Duodenal mucosa (tissue), 2 donors: ENCODE data around the gene AK8.

Experiments used
- H3K27ac ChIP-seq: one replicate; pipeline ENCODE4 v1.7.0; 2013; ENCODE audit warnings: low read depth, low read length
- H3K27me3 ChIP-seq, 2 donors: one replicate each; pipeline ENCODE4 v1.7.0; 2013; ENCODE audit warnings: low read length in 2 of 2, control low read depth in 1 of 2; ENCODE audit not compliant: insufficient read depth in 2 of 2, control insufficient read depth in 1 of 2
- H3K36me3 ChIP-seq, 2 donors: one replicate each; pipeline ENCODE4 v1.7.0; 2013; ENCODE audit warnings: low read length in 2 of 2, control low read depth in 1 of 2; ENCODE audit not compliant: insufficient read depth in 2 of 2, control insufficient read depth in 1 of 2
- H3K4me1 ChIP-seq, 2 donors: one replicate each; pipeline ENCODE4 v1.7.0; 2013; ENCODE audit warnings: low read length in 2 of 2, control low read depth in 1 of 2; ENCODE audit not compliant: insufficient read depth in 2 of 2, control insufficient read depth in 1 of 2
- H3K4me3 ChIP-seq, 2 donors: one replicate each; pipeline ENCODE4 v1.7.0; 2013; ENCODE audit warnings: low read length in 2 of 2, low read depth in 1 of 2
- H3K9ac ChIP-seq, 2 donors: one replicate each; pipeline ENCODE4 v1.7.0; 2013; ENCODE audit warnings: low read length in 2 of 2, low read depth in 1 of 2
- H3K9me3 ChIP-seq, 2 donors: one replicate each; pipeline ENCODE4 v1.7.0; 2013; ENCODE audit warnings: low read length in 2 of 2, control low read depth in 1 of 2; ENCODE audit not compliant: control insufficient read depth in 1 of 2

AK8 gene

GRCh38 chr9:132877824-132878694 is at the start of gene AK8:
AK8 (minus strand) TSS chr9:132878284; CDS start chr9:132878255, 29 bp downstream.
- Histone ChIP-seq H3K9ac (peak within 1 kb of the TSS; percentile 74 to 95), H3K27me3 (no peaks in the 10 kb centered on the region), H3K27ac (peak within 1 kb of the TSS; percentile 34), H3K9me3 (no peaks in the 10 kb centered on the region), H3K4me1 (peaks cover 0 to 9% of the 10 kb centered on the region in 2 donors), H3K36me3 (no peaks in the 10 kb centered on the region), H3K4me3 (peak within 1 kb of the TSS; percentile 93 to 94)

GRCh38 chr9:132927704-132928103 is 49.6 kb upstream of the AK8 start:
- Histone ChIP-seq H3K4me3 (no peak overlapping the region), H3K9ac (no peak overlapping the region), H3K4me1 (no peaks in the 10 kb centered on the region), H3K27ac (no peak overlapping the region), H3K36me3 (peaks cover 26 to 41% of the 10 kb centered on the region in 2 donors), H3K9me3 (no peaks in the 10 kb centered on the region), H3K27me3 (no peaks in the 10 kb centered on the region)

- peaks cover 55 to 73% of the 10 kb centered on the region in 2 donors for H3K36me3 ChIP-seq
Observed at GRCh38 chr9:132923346-132923902, 45.3 kb upstream of the AK8 start.

GRCh38 chr9:132919614-132920268 is 41.7 kb upstream of the AK8 start:
- Histone ChIP-seq H3K36me3 (peaks cover 47 to 80% of the 10 kb centered on the region in 2 donors), H3K9ac (no peak overlapping the region)

More at GRCh38 chr9:132923346-132923902, 45.3 kb upstream of the AK8 start:
- no peaks in the 10 kb centered on the region for H3K27me3 ChIP-seq
- no peak overlapping the region for H3K4me3 ChIP-seq
- H3K9ac ChIP-seq = no peak overlapping the region
- H3K4me1 ChIP-seq = no peaks in the 10 kb centered on the region
- H3K9me3 ChIP-seq = no peaks in the 10 kb centered on the region
- H3K27ac ChIP-seq = no peak overlapping the region

GRCh38 chr9:132914924-132915323 is 36.8 kb upstream of the AK8 start:
- H3K27ac ChIP-seq = no peak overlapping the region
- no peaks in the 10 kb centered on the region for H3K9me3 ChIP-seq
- no peak overlapping the region for H3K9ac ChIP-seq
- H3K4me3 ChIP-seq = no peak overlapping the region
- no peaks in the 10 kb centered on the region for H3K4me1 ChIP-seq
- H3K36me3 ChIP-seq = peaks cover 24 to 80% of the 10 kb centered on the region in 2 donors
- no peaks in the 10 kb centered on the region for H3K27me3 ChIP-seq

More at GRCh38 chr9:132919614-132920268, 41.7 kb upstream of the AK8 start:
- Histone ChIP-seq H3K4me1 (no peaks in the 10 kb centered on the region), H3K4me3 (no peak overlapping the region), H3K9me3 (no peaks in the 10 kb centered on the region), H3K27me3 (no peaks in the 10 kb centered on the region), H3K27ac (no peak overlapping the region)

- Histone ChIP-seq H3K27ac (no peak overlapping the region), H3K27me3 (no peaks in the 10 kb centered on the region), H3K9me3 (no peaks in the 10 kb centered on the region), H3K9ac (no peak overlapping the region), H3K4me1 (no peaks in the 10 kb centered on the region), H3K36me3 (peaks cover 25 to 69% of the 10 kb centered on the region in 2 donors), H3K4me3 (no peak overlapping the region)
Observed at GRCh38 chr9:132912131-132912530, 34.0 kb upstream of the AK8 start.

GRCh38 chr9:132910376-132910775 is 32.3 kb upstream of the AK8 start:
- Histone ChIP-seq H3K36me3 (peaks cover 26 to 62% of the 10 kb centered on the region in 2 donors), H3K4me1 (no peaks in the 10 kb centered on the region), H3K27me3 (no peaks in the 10 kb centered on the region), H3K27ac (no peak overlapping the region), H3K9ac (no peak overlapping the region), H3K9me3 (no peaks in the 10 kb centered on the region), H3K4me3 (no peak overlapping the region)

- no peak overlapping the region for H3K27ac ChIP-seq
- peaks cover 29 to 60% of the 10 kb centered on the region in 2 donors for H3K36me3 ChIP-seq
- no peak overlapping the region for H3K4me3 ChIP-seq
- H3K27me3 ChIP-seq = no peaks in the 10 kb centered on the region
- no peak overlapping the region for H3K9ac ChIP-seq
- H3K9me3 ChIP-seq = no peaks in the 10 kb centered on the region
- no peaks in the 10 kb centered on the region for H3K4me1 ChIP-seq
Observed at GRCh38 chr9:132909311-132909710, 31.2 kb upstream of the AK8 start.

GRCh38 chr9:132908635-132909034 is 30.6 kb upstream of the AK8 start:
- Histone ChIP-seq H3K27me3 (no peaks in the 10 kb centered on the region), H3K9ac (no peak overlapping the region), H3K9me3 (no peaks in the 10 kb centered on the region), H3K4me1 (no peaks in the 10 kb centered on the region), H3K27ac (no peak overlapping the region), H3K36me3 (peaks cover 34 to 64% of the 10 kb centered on the region in 2 donors), H3K4me3 (no peak overlapping the region)

- H3K36me3 ChIP-seq = peaks cover 37 to 60% of the 10 kb centered on the region in 2 donors
- H3K9ac ChIP-seq = no peak overlapping the region
- H3K27me3 ChIP-seq = no peaks in the 10 kb centered on the region
- no peaks in the 10 kb centered on the region for H3K9me3 ChIP-seq
- H3K4me3 ChIP-seq = no peak overlapping the region
- H3K27ac ChIP-seq = no peak overlapping the region
- no peaks in the 10 kb centered on the region for H3K4me1 ChIP-seq
Observed at GRCh38 chr9:132905726-132906125, 27.6 kb upstream of the AK8 start.
